GM13976 (cell line): ENCODE data around the gene FLRT3.

Experiments used
- DNase-seq: peaks from one replicate; pipeline ENCODE4 v3.0.0; 2012; ENCODE audit warnings: low spot score
- CTCF ChIP-seq: IDR thresholded peaks from 2 replicates; pipeline ENCODE4 v1.5.1; 2012; ENCODE audit warnings: borderline replicate concordance, mild to moderate bottlenecking; ENCODE audit not compliant: insufficient read depth; ENCODE audit errors: extremely low read depth, missing control alignments, control extremely low read depth
- in situ Hi-C: fragments of 300-500 bp; cut with MboI; formaldehyde crosslinking; loops from one replicate; pipeline ENCODE4 v1.12.0; 2022; ENCODE audit warnings: low sequenced_read_pairs, mixed read lengths, inconsistent platforms; ENCODE audit not compliant: unreplicated experiment

The FLRT3 gene

GRCh38 chr20:14343491-14344065 lies 6.2 kb upstream of the FLRT3 start:
- TF ChIP-seq CTCF: no peak
- in situ Hi-C loops: loop anchor here (25.0 kb wide), 2 partner anchors 894 to 1319 kb away; no protein-coding TSS in a partner anchor
- DNase-seq: no peak

GRCh38 chr20:14342918-14343317 lies 5.5 kb upstream of the FLRT3 start:
- in situ Hi-C loops: loop anchor here (25.0 kb wide), 2 partner anchors 894 to 1319 kb away; no protein-coding TSS in a partner anchor
- no peak for TF ChIP-seq CTCF
- no peak for DNase-seq

GRCh38 chr20:14341801-14342200 lies 4.4 kb upstream of the FLRT3 start:
- no peak for DNase-seq
- in situ Hi-C loops: loop anchor here (25.0 kb wide), 2 partner anchors 896 to 1320 kb away; no protein-coding TSS in a partner anchor
- TF ChIP-seq CTCF: no peak

GRCh38 chr20:14336686-14337085 lies 726 bp downstream of the FLRT3 start:
- DNase-seq: no peak
- in situ Hi-C loops: loop anchor here (25.0 kb wide), 2 partner anchors 901 to 1326 kb away; no protein-coding TSS in a partner anchor
- no peak for TF ChIP-seq CTCF

GRCh38 chr20:14335052-14335451 lies 2.4 kb downstream of the FLRT3 start:
- no peak for TF ChIP-seq CTCF
- DNase-seq: no peak
- in situ Hi-C loops: loop anchor here (25.0 kb wide), 2 partner anchors 902 to 1327 kb away; no protein-coding TSS in a partner anchor

GRCh38 chr20:14334306-14334930 lies 3.0 kb downstream of the FLRT3 start:
- TF ChIP-seq CTCF: no peak
- in situ Hi-C loops: loop anchor here (25.0 kb wide), 2 partner anchors 903 to 1328 kb away; no protein-coding TSS in a partner anchor
- DNase-seq: no peak
